NCI-H1436 (cell line): ENCODE data around the gene DRAXIN.
A peak's percentile ranks its signal among the peaks of the same experiment; 100 is the strongest.

ENCODE experiments used
- DNase-seq: peaks from one replicate; lab custom pipeline; 2025; lab: John Stamatoyannopoulos, UW

DRAXIN gene, protein sequence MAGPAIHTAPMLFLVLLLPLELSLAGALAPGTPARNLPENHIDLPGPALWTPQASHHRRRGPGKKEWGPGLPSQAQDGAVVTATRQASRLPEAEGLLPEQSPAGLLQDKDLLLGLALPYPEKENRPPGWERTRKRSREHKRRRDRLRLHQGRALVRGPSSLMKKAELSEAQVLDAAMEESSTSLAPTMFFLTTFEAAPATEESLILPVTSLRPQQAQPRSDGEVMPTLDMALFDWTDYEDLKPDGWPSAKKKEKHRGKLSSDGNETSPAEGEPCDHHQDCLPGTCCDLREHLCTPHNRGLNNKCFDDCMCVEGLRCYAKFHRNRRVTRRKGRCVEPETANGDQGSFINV

GRCh38 chr1:11691302-11691914 is at the start of gene DRAXIN:
DRAXIN (plus strand) TSS chr1:11691710; CDS start chr1:11706259, 14,549 bp downstream.
- DNase-seq: peak; percentile 73

DNA sequence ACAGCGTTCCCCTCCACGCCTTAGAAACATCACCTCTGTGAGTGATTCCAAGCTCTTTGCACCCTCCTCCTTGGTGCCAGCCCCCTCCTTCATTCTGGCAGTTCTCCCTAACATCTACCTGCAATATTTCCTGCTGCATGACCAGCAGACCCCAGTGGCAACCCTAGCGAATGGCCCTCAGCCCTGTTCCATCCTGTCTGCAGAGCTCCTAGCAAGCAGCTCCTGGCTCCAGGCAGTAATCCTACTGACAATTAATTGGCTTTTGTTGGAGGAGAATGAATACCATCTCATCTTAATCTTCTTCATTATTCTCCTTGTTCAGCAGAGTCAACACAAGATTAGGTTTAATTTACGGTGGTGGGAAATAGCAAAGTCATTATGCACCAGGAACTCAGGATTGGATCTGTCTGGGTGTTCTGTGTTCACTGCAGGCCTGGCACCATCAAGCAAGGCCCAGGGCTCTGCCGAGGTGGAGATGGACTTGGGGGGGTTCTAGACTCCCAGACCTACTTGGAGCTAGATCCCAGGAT is 49.7 kb upstream of the DRAXIN start:
- no peak for DNase-seq

GRCh38 chr1:11642418-11643017 is 49.0 kb upstream of the DRAXIN start:
- peak; percentile 71 for DNase-seq

- DNase-seq: no peak
Measured at GRCh38 chr1:11643782-11644181, 47.7 kb upstream of the DRAXIN start.

DNA sequence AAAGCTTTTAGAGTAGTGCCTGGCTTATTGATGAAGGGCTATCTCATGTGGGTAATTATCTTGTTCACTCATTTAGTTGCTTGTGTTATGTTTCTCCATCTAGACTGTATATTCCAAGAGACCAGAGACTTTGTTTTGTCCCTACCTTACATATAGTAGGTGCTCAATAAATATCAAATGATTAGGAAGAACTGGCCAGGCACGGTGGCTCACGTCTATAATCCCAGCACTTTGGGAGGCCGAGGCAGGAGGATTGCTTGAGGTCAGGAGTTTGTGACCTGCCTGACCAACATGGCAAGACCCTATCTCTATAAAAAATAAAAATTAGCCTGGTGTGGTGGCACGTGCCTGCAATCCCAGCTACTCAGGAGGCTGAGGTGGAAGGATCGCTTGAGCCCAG is 46.2 kb upstream of the DRAXIN start:
- no peak for DNase-seq

DNA sequence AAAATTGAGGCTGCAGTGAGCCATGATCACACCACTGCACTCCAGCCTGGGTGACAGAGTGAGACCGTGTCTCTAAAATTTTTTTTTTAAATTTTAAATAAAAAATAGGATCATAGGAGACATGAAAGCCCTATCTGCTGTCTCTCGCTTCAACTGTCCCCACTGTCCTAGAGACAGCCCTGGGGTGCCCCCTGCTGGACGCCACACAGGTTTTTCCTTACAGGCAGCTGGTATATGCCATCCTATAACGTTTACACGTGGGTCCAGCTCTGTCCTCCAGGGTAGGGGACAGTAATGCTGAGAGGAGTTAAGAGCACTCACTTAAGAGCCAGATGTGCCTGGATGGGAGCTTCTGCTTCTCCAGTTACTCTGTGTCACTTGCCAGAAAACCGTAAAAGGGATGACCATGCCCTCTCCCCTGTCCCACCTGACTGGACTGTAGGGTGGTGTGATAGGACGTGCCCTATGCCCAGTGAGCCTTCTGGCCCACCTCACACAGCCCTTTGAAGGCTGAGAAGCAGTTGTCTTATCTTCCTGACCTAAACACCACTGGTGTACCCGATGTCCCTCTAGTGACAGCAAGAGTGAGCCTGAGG is 45.7 kb upstream of the DRAXIN start:
- peak; percentile 81 for DNase-seq

GRCh38 chr1:11646317-11646716 is 45.2 kb upstream of the DRAXIN start:
- no peak for DNase-seq

- no peak for DNase-seq
Measured at GRCh38 chr1:11647333-11647732, 44.2 kb upstream of the DRAXIN start.

DNA sequence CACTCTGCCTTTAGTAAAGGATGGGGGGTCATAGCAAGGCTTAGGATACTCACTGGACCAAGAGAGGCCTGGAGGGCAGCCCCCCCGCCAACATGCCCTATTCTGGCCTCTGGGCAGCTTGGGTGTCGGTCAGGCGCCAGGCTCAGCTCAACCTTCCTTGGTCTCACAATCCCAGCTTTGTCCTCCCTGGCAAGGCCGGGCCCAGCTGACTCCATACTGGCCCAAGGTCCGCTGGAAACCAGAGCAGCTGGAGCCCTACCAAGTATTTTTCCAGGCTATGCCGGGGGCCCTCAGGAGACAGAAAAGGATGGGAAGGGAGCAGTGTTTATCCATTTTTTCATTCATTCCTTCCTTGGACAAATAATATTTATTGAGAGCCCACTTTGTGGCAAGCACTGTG is 43.5 kb upstream of the DRAXIN start:
- DNase-seq: no peak

GRCh38 chr1:11648732-11649158 is 42.8 kb upstream of the DRAXIN start:
- no peak for DNase-seq

- no peak for DNase-seq
Measured at GRCh38 chr1:11649237-11649623, 42.3 kb upstream of the DRAXIN start.

- DNase-seq: no peak
Measured at GRCh38 chr1:11649624-11650330, 41.7 kb upstream of the DRAXIN start.

DNA sequence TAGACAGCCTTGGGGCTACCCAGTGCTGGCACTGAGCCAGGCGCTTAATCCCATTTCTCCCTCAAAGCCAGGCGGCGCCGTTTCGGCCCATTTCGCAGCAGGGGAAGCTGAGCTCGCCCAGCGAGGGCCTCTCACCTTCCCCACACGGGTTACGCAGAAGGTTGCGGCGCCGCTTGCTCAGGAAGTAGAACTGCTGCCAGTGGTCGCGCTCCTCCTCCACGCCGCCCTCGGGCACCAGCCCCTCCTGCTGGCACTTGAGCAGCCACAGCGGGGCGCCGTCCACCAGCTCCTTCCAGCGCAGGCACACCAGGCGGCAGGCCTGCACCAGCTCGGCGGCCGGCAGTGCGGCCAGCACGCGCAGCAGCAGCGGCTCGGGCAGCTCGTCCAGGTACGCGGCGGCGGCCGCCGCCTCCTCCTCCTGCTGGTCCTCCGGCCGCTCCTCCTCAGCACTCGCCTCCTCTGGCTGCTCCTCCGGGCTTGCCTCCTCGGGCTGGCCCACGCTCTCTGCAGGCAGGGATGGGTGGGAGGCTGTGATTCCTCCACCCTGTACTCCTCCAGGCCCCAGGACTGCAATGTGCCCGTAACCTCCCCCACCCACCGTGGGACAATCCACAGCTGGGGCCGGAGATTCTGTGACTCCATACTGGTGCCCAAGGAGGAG is 41.0 kb upstream of the DRAXIN start:
- DNase-seq: peak; percentile 57

DNA sequence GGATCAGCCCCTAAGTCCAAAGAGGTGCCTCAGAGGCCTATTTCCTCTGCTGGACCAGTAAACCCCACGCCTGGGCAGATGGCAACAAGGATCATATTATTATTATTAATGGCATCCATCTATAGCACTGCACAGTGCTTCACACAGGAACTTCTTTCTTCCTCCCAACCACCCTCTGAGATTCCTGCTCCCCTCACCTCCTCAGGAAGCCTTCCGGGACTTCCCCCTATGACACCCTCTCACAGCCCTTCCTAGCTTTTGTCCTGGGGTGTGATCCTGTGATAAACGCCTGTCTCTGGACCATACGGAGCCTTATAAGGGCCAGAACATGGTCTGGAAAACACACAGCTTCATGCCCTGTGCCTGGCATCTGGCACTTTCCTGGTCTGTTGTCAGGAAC is 40.5 kb upstream of the DRAXIN start:
- no peak for DNase-seq

GRCh38 chr1:11652203-11652780 is 39.2 kb upstream of the DRAXIN start:
- no peak for DNase-seq

DNA sequence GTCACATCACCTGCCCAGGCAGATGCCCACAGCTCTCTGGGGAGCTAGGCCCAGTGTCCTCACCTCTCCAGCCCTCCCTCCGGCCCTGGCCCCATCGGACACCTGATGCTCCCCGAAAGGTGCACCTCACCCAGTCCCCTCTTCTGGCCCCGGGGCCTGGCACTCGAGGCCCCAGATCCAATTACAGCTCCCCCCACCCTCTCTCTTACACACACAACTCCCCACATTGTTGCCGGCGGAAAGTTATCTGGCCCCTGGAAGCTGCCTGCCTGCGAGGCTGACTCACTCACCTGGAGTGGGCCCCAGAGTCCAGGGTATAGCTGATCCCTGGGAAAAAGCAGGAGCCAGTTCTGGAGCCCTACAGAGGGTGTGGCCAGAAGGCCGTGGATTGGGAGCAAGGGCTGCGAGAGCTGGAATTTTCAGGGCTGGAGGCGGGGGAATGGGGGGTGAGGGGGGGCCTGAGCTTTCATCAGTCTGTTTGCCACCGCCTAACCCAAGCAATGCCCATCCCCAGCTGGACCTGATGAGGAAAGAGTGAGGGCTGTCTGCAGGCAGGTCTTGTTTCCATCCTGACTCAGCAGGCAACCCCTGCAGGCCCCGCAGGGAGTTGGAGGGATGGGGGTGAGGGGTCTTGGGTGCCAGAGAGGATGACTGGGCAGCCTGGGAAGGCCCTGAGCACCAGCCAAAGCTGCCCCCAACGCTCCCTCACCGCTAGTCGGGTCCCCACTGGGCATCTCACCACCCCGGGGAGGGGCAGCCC is 38.2 kb upstream of the DRAXIN start:
- no peak for DNase-seq

- DNase-seq: no peak
Measured at GRCh38 chr1:11653861-11654136, 37.7 kb upstream of the DRAXIN start.

GRCh38 chr1:11654137-11654938 is 37.2 kb upstream of the DRAXIN start, which contains the start of the genes FBXO2 and FBXO44:
FBXO2 (minus strand) TSS chr1:11654429; CDS start chr1:11654340, 89 bp downstream.
FBXO44 (plus strand) TSS chr1:11654877; CDS start chr1:11655836, 959 bp downstream.
- DNase-seq: peak; percentile 36
